ENCODE data around the gene RNPEP. TPM values are rescaled to one million over a fixed set of nuclear protein-coding genes. Genes with fewer than 3 reads are reported as not detected.
"Not testable (repeated sequence)": the region's sequence is repeated elsewhere in the genome, so short reads cannot be mapped to it uniquely, and the experiment has no call there.

Gene RNPEP
- total RNA-seq, 1 experiment from 2014 or later = 61.4 TPM

DNA sequence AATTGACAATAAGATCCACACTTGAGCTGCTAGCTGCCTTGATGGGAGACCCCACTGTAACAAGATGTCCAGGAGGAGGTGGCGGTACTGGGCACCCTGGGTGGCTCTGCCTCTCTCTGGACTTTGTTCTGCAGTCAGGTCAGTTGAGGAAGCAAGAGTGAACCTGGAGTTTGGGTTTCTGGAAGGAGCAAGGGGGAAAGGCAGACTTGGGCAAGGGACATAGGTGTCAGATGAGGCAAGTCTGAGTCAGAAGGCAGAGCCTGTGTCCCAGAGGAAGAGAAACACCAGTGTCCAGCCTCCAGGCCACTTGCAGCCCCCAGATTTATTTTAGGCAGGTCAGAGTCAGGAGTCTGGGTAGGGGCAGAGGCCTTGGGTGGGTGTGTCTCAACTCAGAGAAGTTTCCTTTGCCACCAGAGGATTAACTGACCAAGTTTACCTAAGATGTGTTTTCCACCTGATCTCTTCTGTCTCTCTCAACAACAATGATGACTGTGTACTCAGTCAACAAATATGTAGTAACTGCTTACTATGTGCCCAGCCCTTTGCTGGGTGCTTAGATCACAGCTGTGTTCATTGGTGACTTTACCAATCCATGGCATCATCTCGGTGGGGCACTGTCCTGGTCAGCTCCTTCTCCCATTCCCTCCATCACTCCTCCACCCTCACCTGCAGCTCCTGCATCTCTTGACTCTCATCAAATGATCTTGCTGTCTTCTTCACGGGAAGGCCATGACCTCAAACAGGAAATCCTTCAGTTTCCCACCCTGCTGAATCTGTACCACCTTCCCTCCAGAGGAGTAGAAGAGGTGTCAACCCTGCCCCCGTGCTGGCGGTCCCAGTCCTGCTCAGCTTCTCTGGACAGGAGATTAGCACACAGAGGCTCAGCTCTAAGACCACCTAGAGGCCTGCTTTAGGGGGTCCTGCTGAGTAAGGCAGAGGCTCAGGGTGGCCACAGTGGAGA, 64.6 kb downstream of the RNPEP start:
- in situ Hi-C loops (cut with HindIII; ENCODE audit: low pct_unique_long_range_greater_than_20kb, low sequenced_read_pairs) = no loop called here
- no peak for DNase-seq (ENCODE audit: low read depth, low spot score)

DNA sequence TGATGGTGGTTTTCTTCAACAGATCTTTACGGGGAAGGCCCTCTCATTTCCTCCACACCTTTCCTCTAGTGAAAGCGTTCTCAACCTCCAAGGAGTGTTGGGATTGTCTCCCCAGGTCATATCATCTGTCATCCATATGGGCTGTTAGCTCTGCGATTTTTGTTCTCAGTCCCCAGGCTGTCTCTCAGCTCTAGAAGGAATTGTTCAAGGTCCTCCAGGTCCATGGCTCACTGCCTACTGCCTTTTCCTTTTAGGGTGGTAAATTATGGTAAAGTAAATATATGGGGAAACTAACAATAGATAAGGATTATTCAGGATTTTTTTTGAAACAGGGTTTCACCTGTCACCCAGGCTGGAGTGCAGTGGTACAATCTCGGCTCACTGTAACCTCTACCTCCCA, 65.5 kb downstream of the RNPEP start:
- in situ Hi-C loops (cut with HindIII; ENCODE audit: low pct_unique_long_range_greater_than_20kb, low sequenced_read_pairs) = no loop called here
- no peak for DNase-seq (ENCODE audit: low read depth, low spot score)

DNA sequence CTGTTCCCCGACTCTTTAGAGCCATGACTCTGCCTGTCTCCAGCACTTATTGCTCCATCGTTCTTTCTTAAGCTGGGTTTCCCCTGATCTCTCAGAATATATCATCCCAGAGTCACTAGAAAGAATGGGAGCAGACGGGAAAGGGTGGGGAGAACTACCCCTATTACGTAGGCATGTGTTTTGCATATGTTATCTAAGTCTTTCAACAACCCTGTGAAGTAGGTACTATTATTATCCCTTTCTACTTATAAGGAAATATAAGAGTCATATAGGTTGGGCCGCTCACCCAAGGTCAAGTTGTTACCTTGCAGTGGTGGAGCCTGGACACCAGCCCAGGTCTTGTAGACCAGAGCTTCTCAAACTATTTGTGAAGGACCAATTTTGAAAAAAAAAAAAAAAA, 66.7 kb downstream of the RNPEP start:
- in situ Hi-C loops (cut with HindIII; ENCODE audit: low pct_unique_long_range_greater_than_20kb, low sequenced_read_pairs) = no loop called here
- no peak for DNase-seq (ENCODE audit: low read depth, low spot score)

DNA sequence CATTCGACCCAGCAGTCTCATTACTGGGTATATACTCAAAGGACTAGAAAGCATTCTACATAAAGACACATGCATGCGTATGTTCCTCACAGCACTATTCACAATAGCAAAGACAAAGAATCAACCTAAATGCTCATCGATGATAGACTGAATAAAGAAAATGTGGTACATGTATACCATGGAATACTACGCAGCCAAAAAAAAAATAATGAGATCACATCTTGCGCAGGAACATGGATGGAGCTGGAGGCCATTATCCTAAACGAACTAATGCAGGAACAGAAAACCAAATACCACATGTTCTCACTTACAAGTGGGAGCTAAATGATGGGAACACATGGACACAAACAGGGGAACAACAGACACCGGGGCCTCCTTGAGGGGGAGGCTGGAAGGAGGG, 71.6 kb downstream of the RNPEP start:
- in situ Hi-C loops (cut with HindIII; ENCODE audit: low pct_unique_long_range_greater_than_20kb, low sequenced_read_pairs) = no loop called here
- no peak for DNase-seq (ENCODE audit: low read depth, low spot score)

DNA sequence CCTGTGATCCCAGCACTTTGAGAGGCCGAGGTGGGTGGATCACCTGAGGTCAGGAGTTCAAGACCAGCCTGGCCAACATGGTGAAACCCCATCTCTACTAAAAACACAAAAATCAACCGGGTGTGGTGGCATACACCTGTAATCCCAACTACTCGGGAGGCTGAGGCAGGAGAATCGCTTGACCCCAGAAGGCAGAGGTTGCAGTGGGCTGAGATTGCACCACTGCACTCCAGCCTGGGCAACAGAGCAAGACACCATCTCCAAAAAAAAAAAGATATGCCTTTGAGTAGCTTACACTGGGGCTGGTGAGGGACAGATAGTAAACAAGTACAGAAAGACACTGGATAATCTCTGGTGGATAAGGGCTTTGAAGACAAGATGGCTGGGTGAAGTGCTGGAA, 72.2 kb downstream of the RNPEP start:
- in situ Hi-C loops (cut with HindIII; ENCODE audit: low pct_unique_long_range_greater_than_20kb, low sequenced_read_pairs); DNase-seq (ENCODE audit: low read depth, low spot score): not testable (repeated sequence)

Small RNAs within 50 kb of the gene (small RNA-seq; reads per million reads assigned to genes)
- gene AL691482.1 (0 reads per million in 2 experiments), gene AL691482.2 (0 reads per million in 2 experiments), gene MIR6740 (0 reads per million in 2 experiments), gene RF00156 (0 reads per million in 2 experiments)

Other genes starting within 250 kb of the RNPEP start
- 20.8 and 29.3 TPM in 2 replicates for gene IPO9, start 153.5 kb upstream of the RNPEP start, total RNA-seq (2014; rRNA removed; shearing (Covaris generic))
- gene SHISA4, start 93.8 kb upstream of the RNPEP start, total RNA-seq (2014; rRNA removed; shearing (Covaris generic)) = 34.1 and 35.0 TPM in 2 replicates
- not detected in 2 replicates for gene LMOD1, start 36.1 kb upstream of the RNPEP start, total RNA-seq (2014; rRNA removed; shearing (Covaris generic))
- 112 and 114 TPM in 2 replicates for gene TIMM17A, start 27.1 kb upstream of the RNPEP start, total RNA-seq (2014; rRNA removed; shearing (Covaris generic))
- 0.13 TPM in 1 of 2 replicates, not detected in the other for gene ELF3, start 27.9 kb downstream of the RNPEP start, total RNA-seq (2014; rRNA removed; shearing (Covaris generic))
- gene GPR37L1, start 140.3 kb downstream of the RNPEP start, total RNA-seq (2014; rRNA removed; shearing (Covaris generic)) = not detected in 2 replicates
- gene ARL8A, start 162.1 kb downstream of the RNPEP start, total RNA-seq (2014; rRNA removed; shearing (Covaris generic)) = 33.2 and 33.5 TPM in 2 replicates
- not detected in 2 replicates for gene PTPN7, start 178.0 kb downstream of the RNPEP start, total RNA-seq (2014; rRNA removed; shearing (Covaris generic))
- gene LGR6, start 211.2 kb downstream of the RNPEP start, total RNA-seq (2014; rRNA removed; shearing (Covaris generic)) = not detected in 2 replicates